A549 treated with Hydrocortisone at 1 μM for 4 hours (cell line): ENCODE results near the gene CA9. TPM values are rescaled to one million over a fixed set of nuclear protein-coding genes. Genes with fewer than 3 reads are reported as not detected.

Experiments
- total RNA-seq: library from RNA; stranded (reverse); fragments of 200-300 nt; extraction: Qiagen RNA extraction; gene quantifications from 5 replicates; pipeline ENCODE4 v1.2.3, GENCODE V29; 2022

Gene CA9
- total RNA-seq = 4.3 to 7.6 TPM (median 7.1 TPM) in 5 replicates

GRCh38 chr9:35673132-35674024, at the start of gene CA9:
TSS of gene CA9 (plus strand) at chr9:35673928. CDS start at chr9:35673960, 32 bp downstream.

GRCh38 chr9:35650341-35651158, 23.2 kb upstream of the CA9 start, which contains the start of gene SIT1:
TSS of gene SIT1 (minus strand) at chr9:35650931. CDS start at chr9:35650853, 78 bp downstream.

GRCh38 chr9:35657546-35658136, 16.1 kb upstream of the CA9 start, which contains the start of gene RMRP:
TSS of gene RMRP (minus strand) at chr9:35658019.

GRCh38 chr9:35658137-35658967, 15.4 kb upstream of the CA9 start, which contains the start of gene CCDC107:
TSS of gene CCDC107 (plus strand) at chr9:35658292. CDS start at chr9:35658380, 88 bp downstream.

GRCh38 chr9:35664531-35665470, 8.9 kb upstream of the CA9 start, which contains the start of gene ARHGEF39:
TSS of gene ARHGEF39 (minus strand) at chr9:35665195. CDS start at chr9:35665169, 26 bp downstream.

GRCh38 chr9:35689542-35690293, 16.0 kb downstream of the CA9 start, which contains the start of gene TPM2:
TSS of gene TPM2 (minus strand) at chr9:35689925. CDS start at chr9:35689817, 108 bp downstream.

Other genes with a start within 250 kb of the CA9 start
- 29.7 to 32.8 TPM (median 31.1 TPM) in 5 replicates for gene RUSC2, start 183.8 kb upstream of the CA9 start, total RNA-seq
- 25.3 to 29.8 TPM (median 28.8 TPM) in 5 replicates for gene TESK1, start 68.7 kb upstream of the CA9 start, total RNA-seq
- 0.11 to 0.20 TPM (median 0.15 TPM) in 4 of 5 replicates, not detected in the other for gene CD72, start 55.5 kb upstream of the CA9 start, total RNA-seq
- gene SIT1, start 23.0 kb upstream of the CA9 start, total RNA-seq = not detected in 5 replicates
- 8.7 to 24.4 TPM (median 17.9 TPM) in 4 of 5 replicates, not detected in the other for gene RMRP, start 15.9 kb upstream of the CA9 start, total RNA-seq
- 23.0 to 32.2 TPM (median 31.3 TPM) in 5 replicates for gene CCDC107, start 15.6 kb upstream of the CA9 start, total RNA-seq
- 13.6 to 18.2 TPM (median 17.4 TPM) in 5 replicates for gene ARHGEF39, start 8.7 kb upstream of the CA9 start, total RNA-seq
- 626 to 688 TPM (median 676 TPM) in 5 replicates for gene TPM2, start 16.0 kb downstream of the CA9 start, total RNA-seq
- gene TLN1, start 58.3 kb downstream of the CA9 start, total RNA-seq = 111 to 160 TPM (median 122 TPM) in 5 replicates
- gene CREB3, start 58.7 kb downstream of the CA9 start, total RNA-seq = 55.6 to 64.0 TPM (median 57.5 TPM) in 5 replicates
- 31.2 to 37.5 TPM (median 35.7 TPM) in 5 replicates for gene GBA2, start 75.3 kb downstream of the CA9 start, total RNA-seq
- 12.6 to 19.2 TPM (median 16.0 TPM) in 5 replicates for gene RGP1, start 75.4 kb downstream of the CA9 start, total RNA-seq
- 0.40 to 0.58 TPM in 2 of 5 replicates, not detected in the others for gene MSMP, start 80.3 kb downstream of the CA9 start, total RNA-seq
- 3.8 to 6.9 TPM (median 5.4 TPM) in 5 replicates for gene NPR2, start 117.7 kb downstream of the CA9 start, total RNA-seq
- 0.27 to 0.49 TPM (median 0.35 TPM) in 5 replicates for gene SPAG8, start 138.3 kb downstream of the CA9 start, total RNA-seq
- 55.0 to 109 TPM (median 99.7 TPM) in 5 replicates for gene HINT2, start 141.1 kb downstream of the CA9 start, total RNA-seq
- not detected in 5 replicates for gene FAM221B, start 154.8 kb downstream of the CA9 start, total RNA-seq
- gene TMEM8B, start 155.3 kb downstream of the CA9 start, total RNA-seq = 2.6 to 4.0 TPM (median 3.3 TPM) in 5 replicates
- gene OR13J1, start 196.5 kb downstream of the CA9 start, total RNA-seq = not detected in 5 replicates
- gene HRCT1, start 232.3 kb downstream of the CA9 start, total RNA-seq = 0.20 to 0.47 TPM (median 0.30 TPM) in 5 replicates
- 0.05 to 0.15 TPM (median 0.07 TPM) in 3 of 5 replicates, not detected in the others for gene SPAAR, start 235.6 kb downstream of the CA9 start, total RNA-seq